ENCODE measurements around the gene UGT1A4. TPM values are rescaled to one million over a fixed set of nuclear protein-coding genes. Genes with fewer than 3 reads are reported as not detected.

The UGT1A4 gene
- total and polyA plus RNA-seq, 2 donors (not counting 3 experiments of a cell fraction or from before 2014, with no cell fraction given) = not detected

DNA sequence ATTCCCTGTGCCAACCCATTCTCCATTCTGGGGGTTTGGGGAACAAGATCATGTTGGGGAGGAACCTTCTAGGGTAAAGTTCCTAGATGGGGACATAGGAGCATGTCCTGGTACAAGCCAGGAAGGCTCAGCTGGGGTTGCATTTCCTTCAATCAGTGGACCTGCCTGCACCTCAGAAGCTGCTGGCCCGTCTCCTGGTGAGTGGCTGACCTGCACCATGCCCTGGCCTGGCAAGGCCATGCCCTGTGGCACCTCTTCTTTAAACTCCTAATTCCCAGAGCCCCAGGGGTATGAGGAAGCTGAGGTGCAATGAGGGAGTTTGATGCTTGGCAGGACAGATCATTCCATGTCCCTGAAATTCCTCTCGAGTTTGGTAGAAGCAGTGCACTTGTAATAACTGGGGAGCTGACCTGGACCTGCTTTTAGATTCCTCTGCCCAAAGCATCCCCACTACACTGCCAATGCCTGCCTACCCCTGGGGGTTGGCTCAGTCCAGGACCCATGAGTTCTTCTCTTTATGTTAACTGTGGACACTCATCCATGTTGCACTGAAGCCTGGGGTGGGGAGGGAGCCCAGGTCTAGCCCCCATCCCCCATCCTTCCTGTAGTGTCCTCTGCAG is 84.9 kb downstream of the UGT1A4 start:
- FAIRE-seq = no peak
- POLR2A ChIA-PET = no interaction called here

More for the DNA sequence above, 84.9 kb downstream of the UGT1A4 start:
- TF ChIP-seq POLR2A (IDR thresholded peaks at IDR 0.05; ENCODE audit: low read depth, low read length) (no peak), GATA2 (IDR thresholded peaks at IDR 0.05; ENCODE audit: insufficient read depth, insufficient read length, low read depth, low read length) (no peak), EZH2 (IDR thresholded peaks at IDR 0.05; ENCODE audit: borderline replicate concordance, low read depth, low read length, severe bottlenecking) (no peak)
- TF ChIP-seq, protein P1, sequence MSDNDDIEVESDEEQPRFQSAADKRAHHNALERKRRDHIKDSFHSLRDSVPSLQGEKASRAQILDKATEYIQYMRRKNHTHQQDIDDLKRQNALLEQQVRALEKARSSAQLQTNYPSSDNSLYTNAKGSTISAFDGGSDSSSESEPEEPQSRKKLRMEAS (IDR thresholded peaks at IDR 0.05; ENCODE audit: insufficient read depth, insufficient read length) = no peak
- TF ChIP-seq, protein P2, sequence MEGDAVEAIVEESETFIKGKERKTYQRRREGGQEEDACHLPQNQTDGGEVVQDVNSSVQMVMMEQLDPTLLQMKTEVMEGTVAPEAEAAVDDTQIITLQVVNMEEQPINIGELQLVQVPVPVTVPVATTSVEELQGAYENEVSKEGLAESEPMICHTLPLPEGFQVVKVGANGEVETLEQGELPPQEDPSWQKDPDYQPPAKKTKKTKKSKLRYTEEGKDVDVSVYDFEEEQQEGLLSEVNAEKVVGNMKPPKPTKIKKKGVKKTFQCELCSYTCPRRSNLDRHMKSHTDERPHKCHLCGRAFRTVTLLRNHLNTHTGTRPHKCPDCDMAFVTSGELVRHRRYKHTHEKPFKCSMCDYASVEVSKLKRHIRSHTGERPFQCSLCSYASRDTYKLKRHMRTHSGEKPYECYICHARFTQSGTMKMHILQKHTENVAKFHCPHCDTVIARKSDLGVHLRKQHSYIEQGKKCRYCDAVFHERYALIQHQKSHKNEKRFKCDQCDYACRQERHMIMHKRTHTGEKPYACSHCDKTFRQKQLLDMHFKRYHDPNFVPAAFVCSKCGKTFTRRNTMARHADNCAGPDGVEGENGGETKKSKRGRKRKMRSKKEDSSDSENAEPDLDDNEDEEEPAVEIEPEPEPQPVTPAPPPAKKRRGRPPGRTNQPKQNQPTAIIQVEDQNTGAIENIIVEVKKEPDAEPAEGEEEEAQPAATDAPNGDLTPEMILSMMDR (IDR thresholded peaks at IDR 0.05; ENCODE audit: extremely low read depth in 1 of 2, insufficient read depth in 1 of 2, low read depth in 1 of 2, low read length in 2 of 2) = no peak
- no peaks in the 10 kb centered on the region for H3K27me3 ChIP-seq (ENCODE audit: control insufficient read depth in 2 of 2, insufficient read depth in 2 of 2, low read length in 2 of 2)
- intact Hi-C loops (cut with micrococcal nuclease) = no loop called here
- H3K9ac ChIP-seq (replicated peaks; ENCODE audit: extremely low read depth, insufficient read depth, low read length) = no peak overlapping the region
- no peaks in the 10 kb centered on the region for H3K4me1 ChIP-seq (ENCODE audit: control insufficient read depth, extremely low read depth, insufficient read depth, low read length)
- H3K9me1 ChIP-seq (replicated peaks; ENCODE audit: control insufficient read depth, extremely low read depth, insufficient read depth, low read length) = no peaks in the 10 kb centered on the region
- no peak for DNase-seq (ENCODE audit: low read depth, low spot score)
- no peaks in the 10 kb centered on the region for H3K9me3 ChIP-seq (replicated peaks; ENCODE audit: control insufficient read depth, insufficient read depth, low read length)
- H4K20me1 ChIP-seq (replicated peaks; ENCODE audit: control insufficient read depth, extremely low read depth, insufficient read depth, low read length) = no peaks in the 10 kb centered on the region
- no peak overlapping the region for H3K27ac ChIP-seq (ENCODE audit: insufficient read depth, low read depth, low read length)
- no peak overlapping the region for H3K4me3 ChIP-seq (replicated peaks in 1 of 3; ENCODE audit: insufficient read depth in 1 of 3, low read depth in 1 of 3, low read length in 3 of 3)
- no peaks in the 10 kb centered on the region for H3K36me3 ChIP-seq (ENCODE audit: control insufficient read depth in 2 of 2, extremely low read depth in 1 of 2, insufficient read depth in 2 of 2, low read length in 2 of 2)
- dilution Hi-C loops (cut with MboI; ENCODE audit: extremely low pct_ligation_motif_present, low sequenced_read_pairs) = no loop called here
- H3K4me2 ChIP-seq (ENCODE audit: insufficient read depth, low read length) = no peak overlapping the region
- BruUV-seq (replicated peaks) = no TSS peak
- H2AFZ ChIP-seq (ENCODE audit: low read depth, low read length) = no peak overlapping the region
- CTCF ChIA-PET = no interaction called here
- no peaks in the 10 kb centered on the region for H3K79me2 ChIP-seq (ENCODE audit: control insufficient read depth, insufficient read depth, low read length)

Data from endothelial cell of umbilical vein (primary cell).